Lower leg skin (tissue), 4 donors: Measurements from ENCODE around the gene ZMYND15. TPM values are rescaled to one million over a fixed set of nuclear protein-coding genes. Genes with fewer than 3 reads are reported as not detected.

ENCODE experiments used
- DNase-seq, 2 donors: peaks; one replicate each; pipeline ENCODE4 v3.0.0-alpha.2; 2019; ENCODE audit warnings: low spot score in 2 of 2
- H3K4me3 ChIP-seq: fragments of 200-600 bp; sonication (generic); 2 replicates; pipeline ENCODE4 v1.5.1; 2017; ENCODE audit warnings: mild to moderate bottlenecking, low read depth; ENCODE audit not compliant: poor library complexity, severe bottlenecking
- CTCF ChIP-seq, 3 donors: fragments of 450-650 bp; IDR thresholded peaks; one replicate each; pipeline ENCODE4 v1.5.1; 2016; ENCODE audit warnings: antibody characterized with exemption in 3 of 3, mild to moderate bottlenecking in 3 of 3, moderate library complexity in 2 of 3
- POLR2A ChIP-seq, 2 donors: fragments of 450-650 bp; IDR thresholded peaks; one replicate each; pipeline ENCODE4 v1.6.1; 2016 to 2017; ENCODE audit warnings: antibody characterized with exemption in 2 of 2, mild to moderate bottlenecking in 1 of 2, moderate library complexity in 1 of 2
- WGBS, 2 donors: methylation state at CpG; one replicate each; pipeline ENCODE4 v1.1.5; 2018; 5-methylcytosine and 5-hydroxymethylcytosine counted together
- intact Hi-C: fragments of 100-400 bp; cut with DNase I; formaldehyde crosslinking; loops from one replicate; pipeline ENCODE4 v1.15.0; 2023; ENCODE audit warnings: low total_unique reads
- total RNA-seq, 4 donors: library from RNA; depleted of rRNA; stranded (reverse); fragments of >200 nt; gene quantifications; one replicate each; pipeline ENCODE4 v1.1.0, GENCODE V29; 2016

ZMYND15 gene
- total RNA-seq, 4 donors from 2014 or later, result 0.46 to 1.7 (median 1.2) TPM; not detected in 1

GRCh38 chr17:4751932-4752331 lies 12.3 kb downstream of the ZMYND15 start:
- no peak for DNase-seq
- WGBS, 2 donors, result 60 to 69% methylated on average over 5 of the region's 5 CpGs
- H3K4me3 ChIP-seq, result no peak overlapping the region
- TF ChIP-seq POLR2A (IDR thresholded peaks at IDR 0.05), result no peak
- TF ChIP-seq CTCF (IDR thresholded peaks at IDR 0.05), result no peak
- intact Hi-C loops, result no loop called here

GRCh38 chr17:4753392-4753791 lies 13.8 kb downstream of the ZMYND15 start:
- TF ChIP-seq CTCF (IDR thresholded peaks at IDR 0.05) (no peak), POLR2A (IDR thresholded peaks at IDR 0.05) (no peak)
- DNase-seq, result no peak
- intact Hi-C loops, result no loop called here
- H3K4me3 ChIP-seq, result no peak overlapping the region
- 90 to 92% methylated on average over 1 of the region's 1 CpG for WGBS, 2 donors

- 87% methylated on average over 10 of the region's 10 CpGs for WGBS, 2 donors
Measured at GRCh38 chr17:4759776-4760236, 20.2 kb downstream of the ZMYND15 start.

DNA sequence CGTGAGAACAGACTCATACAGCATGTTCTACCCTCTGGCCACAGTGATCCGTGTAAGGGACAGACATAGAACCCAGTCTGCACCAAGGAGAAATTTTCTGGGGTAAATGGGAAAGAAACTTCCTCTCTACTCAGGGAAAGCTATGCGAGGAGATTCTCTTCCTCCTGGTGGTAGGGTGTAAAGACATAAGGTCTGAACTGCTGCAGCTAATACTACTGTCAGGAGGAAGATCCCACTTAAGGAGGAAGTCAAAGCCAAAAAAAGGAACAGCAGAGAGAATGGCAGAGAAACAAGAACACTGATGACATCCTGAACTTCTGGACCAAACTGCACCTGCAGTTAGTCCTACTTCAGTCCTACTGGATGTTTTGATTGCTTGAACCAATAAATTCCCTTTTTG lies 25.0 kb downstream of the ZMYND15 start:
- DNase-seq, result no peak
- no peak overlapping the region for H3K4me3 ChIP-seq
- 68 to 69% methylated on average over 3 of the region's 3 CpGs for WGBS, 2 donors
- intact Hi-C loops, result no loop called here
- TF ChIP-seq POLR2A (IDR thresholded peaks at IDR 0.05) (no peak), CTCF (IDR thresholded peaks at IDR 0.05) (no peak)

More at GRCh38 chr17:4759776-4760236, 20.2 kb downstream of the ZMYND15 start:
- intact Hi-C loops, result no loop called here
- no peak overlapping the region for H3K4me3 ChIP-seq
- TF ChIP-seq CTCF (IDR thresholded peaks at IDR 0.05), result peak in 1 of 3 donors; percentile 8
- TF ChIP-seq POLR2A (IDR thresholded peaks at IDR 0.05), result no peak
- no peak for DNase-seq

DNA sequence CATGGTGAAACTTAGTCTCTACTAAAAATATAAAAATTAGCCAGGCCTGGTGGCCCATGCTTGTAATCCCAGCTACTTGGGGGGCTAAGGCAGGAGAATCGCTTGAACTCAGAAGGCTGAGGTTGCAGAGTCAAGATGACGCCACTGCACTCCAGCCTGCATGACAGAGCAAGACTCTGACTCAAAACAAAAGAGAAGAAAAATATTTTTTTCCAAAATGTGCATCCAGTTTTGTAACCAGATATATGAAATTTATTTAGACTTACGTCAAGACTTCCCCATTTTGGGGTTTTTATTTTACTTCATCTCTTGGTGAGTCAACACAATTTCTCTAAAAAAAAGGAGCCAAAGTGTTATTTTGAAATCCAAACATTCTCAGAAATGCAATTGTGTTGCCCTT lies 26.6 kb downstream of the ZMYND15 start:
- intact Hi-C loops, result no loop called here
- WGBS, 2 donors, result 77 to 80% methylated on average over 3 of the region's 3 CpGs
- no peak overlapping the region for H3K4me3 ChIP-seq
- no peak for TF ChIP-seq CTCF (IDR thresholded peaks at IDR 0.05)
- no peak for DNase-seq

GRCh38 chr17:4766723-4767122 lies 27.1 kb downstream of the ZMYND15 start:
- intact Hi-C loops, result no loop called here
- TF ChIP-seq POLR2A (IDR thresholded peaks at IDR 0.05) (no peak), CTCF (IDR thresholded peaks at IDR 0.05) (no peak)
- H3K4me3 ChIP-seq, result no peak overlapping the region
- DNase-seq, result no peak
- WGBS, 2 donors, result 83 to 84% methylated on average over 9 of the region's 9 CpGs
